ENCODE results near the gene MAD1L1.

MAD1L1 gene

DNA sequence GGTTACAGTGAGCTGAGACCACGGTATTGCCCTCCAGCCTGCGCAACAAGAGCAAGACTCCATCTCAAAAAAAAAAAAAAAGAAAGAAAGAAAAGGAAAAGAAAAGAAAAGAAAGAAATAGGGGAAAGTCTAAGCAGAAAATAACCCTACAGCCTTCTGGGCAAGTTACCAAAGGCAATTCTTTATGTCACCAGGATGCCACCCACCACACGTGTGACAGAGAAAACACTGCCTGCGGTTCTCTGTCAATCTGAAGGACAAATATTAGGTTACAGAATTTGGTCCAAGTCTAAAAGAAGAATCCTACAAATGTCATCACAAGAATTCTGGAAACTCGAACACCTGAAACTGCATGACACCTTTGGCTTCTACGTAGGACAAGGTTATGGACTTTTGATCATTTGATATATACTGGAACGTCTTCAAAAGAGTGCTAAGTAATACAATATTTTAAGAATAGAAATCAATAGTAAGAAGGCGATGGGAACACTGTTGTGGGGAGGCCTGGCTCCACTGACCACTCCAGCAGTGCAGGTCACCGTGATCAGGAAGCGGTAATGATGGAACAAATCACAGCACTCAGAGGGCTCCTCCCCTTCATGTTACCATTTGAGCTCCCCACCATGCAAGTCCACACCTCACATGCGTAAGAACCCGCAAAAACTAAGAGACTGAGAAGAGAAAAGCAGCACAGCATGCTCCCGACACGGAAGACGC is 75.8 kb downstream of the MAD1L1 start:
- ATAC-seq (ENCODE audit: insufficient read depth, low read depth) (no peak), DNase-seq (no peak)
- no peak overlapping the region for H3K4me2 ChIP-seq (ENCODE audit: insufficient read depth, low read length)
- peaks cover 26% of the 10 kb centered on the region for H3K36me3 ChIP-seq (ENCODE audit: insufficient read depth, low read length)
- no peak overlapping the region for H3K4me3 ChIP-seq (ENCODE audit: low read depth in 1 of 2, low read length in 2 of 2)
- no peaks in the 10 kb centered on the region for H3K27me3 ChIP-seq (ENCODE audit: insufficient read depth, low read length, poor library complexity)
- H2AFZ ChIP-seq (ENCODE audit: low read depth, low read length), result no peak overlapping the region
- peaks cover 13% of the 10 kb centered on the region for H3K79me2 ChIP-seq (ENCODE audit: insufficient read depth, low read length)
- no peak overlapping the region for H3K27ac ChIP-seq (ENCODE audit: low read length)
- no peaks in the 10 kb centered on the region for H3K4me1 ChIP-seq (ENCODE audit: insufficient read depth, low read length)
- no peaks in the 10 kb centered on the region for H3K9me3 ChIP-seq (ENCODE audit: insufficient read depth, low read length, severe bottlenecking)
- no peak overlapping the region for H3K9ac ChIP-seq (ENCODE audit: low read depth, low read length)
- peaks cover 32% of the 10 kb centered on the region for H4K20me1 ChIP-seq (ENCODE audit: insufficient read depth, low read length)
- no peak for TF ChIP-seq EZH2 (IDR thresholded peaks at IDR 0.05; ENCODE audit: borderline replicate concordance, low read depth, low read length, severe bottlenecking)
- TF ChIP-seq, protein P1, sequence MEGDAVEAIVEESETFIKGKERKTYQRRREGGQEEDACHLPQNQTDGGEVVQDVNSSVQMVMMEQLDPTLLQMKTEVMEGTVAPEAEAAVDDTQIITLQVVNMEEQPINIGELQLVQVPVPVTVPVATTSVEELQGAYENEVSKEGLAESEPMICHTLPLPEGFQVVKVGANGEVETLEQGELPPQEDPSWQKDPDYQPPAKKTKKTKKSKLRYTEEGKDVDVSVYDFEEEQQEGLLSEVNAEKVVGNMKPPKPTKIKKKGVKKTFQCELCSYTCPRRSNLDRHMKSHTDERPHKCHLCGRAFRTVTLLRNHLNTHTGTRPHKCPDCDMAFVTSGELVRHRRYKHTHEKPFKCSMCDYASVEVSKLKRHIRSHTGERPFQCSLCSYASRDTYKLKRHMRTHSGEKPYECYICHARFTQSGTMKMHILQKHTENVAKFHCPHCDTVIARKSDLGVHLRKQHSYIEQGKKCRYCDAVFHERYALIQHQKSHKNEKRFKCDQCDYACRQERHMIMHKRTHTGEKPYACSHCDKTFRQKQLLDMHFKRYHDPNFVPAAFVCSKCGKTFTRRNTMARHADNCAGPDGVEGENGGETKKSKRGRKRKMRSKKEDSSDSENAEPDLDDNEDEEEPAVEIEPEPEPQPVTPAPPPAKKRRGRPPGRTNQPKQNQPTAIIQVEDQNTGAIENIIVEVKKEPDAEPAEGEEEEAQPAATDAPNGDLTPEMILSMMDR (IDR thresholded peaks at IDR 0.05; ENCODE audit: borderline replicate concordance, extremely low read depth, low read length, poor library complexity, severe bottlenecking), result no peak

GRCh38 chr7:2154831-2155230 is 77.9 kb downstream of the MAD1L1 start:
- Histone ChIP-seq H3K27me3 (ENCODE audit: insufficient read depth, low read length, poor library complexity) (no peaks in the 10 kb centered on the region), H3K4me1 (ENCODE audit: insufficient read depth, low read length) (no peaks in the 10 kb centered on the region)
- no peak for ATAC-seq (ENCODE audit: insufficient read depth, low read depth)

DNA sequence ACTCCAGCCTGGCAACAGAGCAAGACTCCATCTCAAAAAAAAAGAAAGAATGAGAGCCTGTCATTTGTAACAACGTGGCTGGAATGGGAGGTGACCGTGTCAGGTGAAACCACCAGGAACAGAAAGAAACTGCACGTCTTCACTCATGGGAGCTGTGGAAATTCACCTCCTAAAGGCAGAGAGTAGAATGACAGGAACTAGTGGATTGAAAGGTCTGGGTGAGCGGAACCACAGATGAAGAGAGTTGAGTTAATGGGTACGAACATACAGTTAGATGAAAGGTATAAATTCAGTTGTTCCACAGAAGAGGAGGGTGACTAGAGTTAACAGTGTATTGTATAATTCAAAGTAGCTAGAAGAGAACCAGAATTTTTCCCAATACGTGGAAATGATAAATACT is 78.6 kb downstream of the MAD1L1 start:
- peaks cover 24% of the 10 kb centered on the region for H3K36me3 ChIP-seq (ENCODE audit: insufficient read depth, low read length)
- H2AFZ ChIP-seq (ENCODE audit: low read depth, low read length), result no peak overlapping the region
- ATAC-seq (ENCODE audit: insufficient read depth, low read depth), result no peak
- peaks cover 50% of the 10 kb centered on the region for H4K20me1 ChIP-seq (ENCODE audit: insufficient read depth, low read length)
- H3K4me2 ChIP-seq (ENCODE audit: insufficient read depth, low read length), result no peak overlapping the region
- H3K79me2 ChIP-seq (ENCODE audit: insufficient read depth, low read length), result peaks cover 20% of the 10 kb centered on the region
- H3K4me3 ChIP-seq (ENCODE audit: low read depth in 1 of 2, low read length in 2 of 2), result no peak overlapping the region
- no peak for DNase-seq
- H3K4me1 ChIP-seq (ENCODE audit: insufficient read depth, low read length), result no peaks in the 10 kb centered on the region
- H3K9ac ChIP-seq (ENCODE audit: low read depth, low read length), result no peak overlapping the region
- no peak for TF ChIP-seq EZH2 (IDR thresholded peaks at IDR 0.05; ENCODE audit: borderline replicate concordance, low read depth, low read length, severe bottlenecking)
- TF ChIP-seq, protein P1 (IDR thresholded peaks at IDR 0.05; ENCODE audit: borderline replicate concordance, extremely low read depth, low read length, poor library complexity, severe bottlenecking), result no peak
- H3K9me3 ChIP-seq (ENCODE audit: insufficient read depth, low read length, severe bottlenecking), result no peaks in the 10 kb centered on the region
- H3K27ac ChIP-seq (ENCODE audit: low read length), result no peak overlapping the region
- no peaks in the 10 kb centered on the region for H3K27me3 ChIP-seq (ENCODE audit: insufficient read depth, low read length, poor library complexity)

More at GRCh38 chr7:2154831-2155230, 77.9 kb downstream of the MAD1L1 start:
- H4K20me1 ChIP-seq (ENCODE audit: insufficient read depth, low read length), result peaks cover 51% of the 10 kb centered on the region
- no peak overlapping the region for H3K27ac ChIP-seq (ENCODE audit: low read length)
- no peak for DNase-seq
- TF ChIP-seq, protein P1 (IDR thresholded peaks at IDR 0.05; ENCODE audit: borderline replicate concordance, extremely low read depth, low read length, poor library complexity, severe bottlenecking), result no peak
- TF ChIP-seq EZH2 (IDR thresholded peaks at IDR 0.05; ENCODE audit: borderline replicate concordance, low read depth, low read length, severe bottlenecking), result no peak
- peaks cover 20% of the 10 kb centered on the region for H3K79me2 ChIP-seq (ENCODE audit: insufficient read depth, low read length)
- peaks cover 27% of the 10 kb centered on the region for H3K36me3 ChIP-seq (ENCODE audit: insufficient read depth, low read length)
- H2AFZ ChIP-seq (ENCODE audit: low read depth, low read length), result no peak overlapping the region
- no peaks in the 10 kb centered on the region for H3K9me3 ChIP-seq (ENCODE audit: insufficient read depth, low read length, severe bottlenecking)
- H3K9ac ChIP-seq (ENCODE audit: low read depth, low read length), result no peak overlapping the region
- H3K4me3 ChIP-seq (ENCODE audit: low read depth in 1 of 2, low read length in 2 of 2), result no peak overlapping the region
- H3K4me2 ChIP-seq (ENCODE audit: insufficient read depth, low read length), result no peak overlapping the region

Data from DND-41 (cell line).